SK-N-SH (cell line): Measurements from ENCODE around the gene CHML. TPM values are rescaled to one million over a fixed set of nuclear protein-coding genes. Genes with fewer than 3 reads are reported as not detected.

Experiments used
- CTCF ChIA-PET: fragments of 300-600, 350-600 bp; formaldehyde crosslinking; extraction: SDS; loops from one replicate; lab custom pipeline; 2021; lab: Yijun Ruan, JAX
- POLR2A ChIA-PET: fragments of 350-600 bp; sonication (Branson Sonifier 250); formaldehyde crosslinking; extraction: SDS; loops from one replicate; lab custom pipeline; 2020; ENCODE audit warnings: antibody characterized with exemption, inconsistent platforms; lab: Yijun Ruan, JAX
- DNase-seq: peaks from one replicate; pipeline ENCODE4 v3.0.0; 2012
- H2AFZ ChIP-seq: fragments of 200-600 bp; sonication (generic); 2 replicates; pipeline ENCODE4 v1.8.1; 2016; ENCODE audit warnings: antibody characterized with exemption, mild to moderate bottlenecking, low read depth
- H3F3A ChIP-seq: fragments of 200-600 bp; sonication (generic); replicated peaks from 2 replicates; pipeline ENCODE3; 2016; ENCODE audit warnings: antibody characterized with exemption, mild to moderate bottlenecking; ENCODE audit not compliant: insufficient read depth
- H3K27ac ChIP-seq, 2 experiments: fragments of 200-500 bp in 1 of 2; fragments of 200-600 bp in 1 of 2; sonication (Bioruptor generic) in 1 of 2; sonication (generic), shearing (Covaris generic) in 1 of 2; 2 replicates each; pipeline versions ENCODE4 v1.5.1 to v1.6.1; 2014 to 2016; ENCODE audit warnings: low read depth in 2 of 2, inconsistent platforms in 1 of 2, low read length in 1 of 2, mild to moderate bottlenecking in 1 of 2, mixed read lengths in 1 of 2
- H3K27me3 ChIP-seq: fragments of 200-600 bp; sonication (generic), shearing (Covaris generic); 2 replicates; pipeline ENCODE4 v1.6.1; 2016; ENCODE audit warnings: mixed run types; ENCODE audit not compliant: insufficient read depth
- H3K36me3 ChIP-seq, 2 experiments: fragments of 200-500 bp in 1 of 2; fragments of 200-600 bp in 1 of 2; sonication (Bioruptor generic) in 1 of 2; sonication (generic) in 1 of 2; replicated peaks in 1 of 2; 2 replicates each; pipeline versions ENCODE3 to v1.5.1; 2014 to 2016; ENCODE audit warnings: low read length in 1 of 2, mild to moderate bottlenecking in 1 of 2; ENCODE audit not compliant: insufficient read depth in 2 of 2, control insufficient read depth in 1 of 2
- H3K4me1 ChIP-seq, 2 experiments: fragments of 200-500 bp in 1 of 2; fragments of 200-600 bp in 1 of 2; sonication (Bioruptor generic) in 1 of 2; sonication (generic), shearing (Covaris generic) in 1 of 2; 2 replicates each; pipeline versions ENCODE4 v1.5.1 to v1.6.1; 2014 to 2016; ENCODE audit warnings: low read depth in 1 of 2, low read length in 1 of 2, mixed run types in 1 of 2; ENCODE audit not compliant: insufficient read depth in 2 of 2, control insufficient read depth in 1 of 2
- H3K4me2 ChIP-seq: fragments of 200-600 bp; sonication (generic), shearing (Covaris generic); 2 replicates; pipeline ENCODE4 v1.6.1; 2017; ENCODE audit warnings: mixed run types
- H3K4me3 ChIP-seq, 2 experiments: fragments of 200-500 bp in 1 of 2; fragments of 200-600 bp in 1 of 2; sonication (Bioruptor generic) in 1 of 2; sonication (generic), shearing (Covaris generic) in 1 of 2; 2 replicates each; pipeline versions ENCODE4 v1.5.1 to v1.8.1; 2014 to 2016; ENCODE audit warnings: low read depth in 2 of 2, inconsistent platforms in 1 of 2, low read length in 1 of 2, mild to moderate bottlenecking in 1 of 2, mixed read lengths in 1 of 2, moderate library complexity in 1 of 2
- H3K79me2 ChIP-seq: fragments of 200-600 bp; sonication (generic); 2 replicates; pipeline ENCODE4 v1.8.1; 2017; ENCODE audit warnings: mild to moderate bottlenecking; ENCODE audit not compliant: insufficient read depth
- H3K9ac ChIP-seq: fragments of 200-600 bp; sonication (generic); 2 replicates; pipeline ENCODE4 v1.6.1; 2017; ENCODE audit warnings: mixed run types
- H3K9me2 ChIP-seq: fragments of 200-600 bp; sonication (generic); 2 replicates; pipeline ENCODE4 v1.6.1; 2017; ENCODE audit warnings: mixed run types
- H3K9me3 ChIP-seq: fragments of 200-600 bp; sonication (generic); 2 replicates; pipeline ENCODE4 v1.6.1; 2017; ENCODE audit warnings: mixed run types, mild to moderate bottlenecking, moderate library complexity
- H4K20me1 ChIP-seq: fragments of 200-600 bp; sonication (generic); 2 replicates; pipeline ENCODE4 v1.6.1; 2017; ENCODE audit warnings: mild to moderate bottlenecking, mixed run types; ENCODE audit not compliant: insufficient read depth
- CTCF ChIP-seq: fragments of 200-600 bp; sonication (generic); IDR thresholded peaks from 2 replicates; pipeline ENCODE4 v1.6.1; 2017; ENCODE audit warnings: antibody characterized with exemption, mild to moderate bottlenecking, moderate library complexity
- EP300 ChIP-seq, 2 experiments: IDR thresholded peaks; 2 replicates each; pipeline versions ENCODE4 v1.4.0 to v1.6.1; 2012; ENCODE audit warnings: borderline replicate concordance in 1 of 2, low read depth in 1 of 2, low read length in 1 of 2
- FOSL2 ChIP-seq: IDR thresholded peaks from 2 replicates; pipeline ENCODE4 v1.4.0; 2012; ENCODE audit warnings: low read depth, mild to moderate bottlenecking, moderate library complexity, borderline replicate concordance
- FOXJ3 ChIP-seq: sonication (generic); formaldehyde crosslinking; IDR thresholded peaks from 2 replicates; pipeline ENCODE4 v1.5.1; 2020; ENCODE audit warnings: mild to moderate bottlenecking, missing genetic modification reagents
- GABPA ChIP-seq: IDR thresholded peaks from 2 replicates; pipeline ENCODE4 v1.4.0; 2012; ENCODE audit warnings: low read depth, mild to moderate bottlenecking
- IRF3 ChIP-seq: fragments of 150-350 bp; IDR thresholded peaks from 2 replicates; pipeline ENCODE4 v1.6.1; 2016; ENCODE audit warnings: mild to moderate bottlenecking, low read depth, low read length
- MEF2A ChIP-seq: IDR thresholded peaks from 2 replicates; pipeline ENCODE4 v1.4.0; 2012; ENCODE audit warnings: low read depth, borderline replicate concordance
- MXI1 ChIP-seq: IDR thresholded peaks from 2 replicates; pipeline ENCODE4 v1.6.1; 2012; ENCODE audit warnings: mild to moderate bottlenecking, low read depth, low read length, improper control_type of control experiment
- POLR2AphosphoS5 ChIP-seq: IDR thresholded peaks from 2 replicates; pipeline ENCODE4 v1.6.1; 2012; ENCODE audit warnings: low read depth, low read length
- RAD21 ChIP-seq: IDR thresholded peaks from 2 replicates; pipeline ENCODE4 v1.6.1; 2012; ENCODE audit warnings: mild to moderate bottlenecking, low read length
- REST ChIP-seq: IDR thresholded peaks from 2 replicates; pipeline ENCODE4 v1.6.1; 2012; ENCODE audit warnings: mild to moderate bottlenecking, low read depth, low read length, moderate library complexity
- RXRA ChIP-seq: IDR thresholded peaks from 2 replicates; pipeline ENCODE4 v1.4.0; 2012; ENCODE audit warnings: low read depth, mild to moderate bottlenecking, borderline replicate concordance
- SIN3A ChIP-seq: IDR thresholded peaks from 2 replicates; pipeline ENCODE4 v1.6.1; 2012; ENCODE audit warnings: low read depth, mild to moderate bottlenecking, low read length, moderate library complexity, borderline replicate concordance
- TCF12 ChIP-seq: IDR thresholded peaks from 2 replicates; pipeline ENCODE4 v1.4.0; 2012
- WGBS: methylation state at CpG from one replicate; pipeline ENCODE4 v1.1.6; 2017; ENCODE audit warnings: low lambda C conversion rate; 5-methylcytosine and 5-hydroxymethylcytosine counted together
- polyA plus RNA-seq, 3 experiments: library from polyadenylated mRNA; depleted of rRNA; stranded (reverse); fragments of >200 nt; gene quantifications; 2 replicates each; pipeline ENCODE4 v1.2.3, GENCODE V29; 2012

The CHML gene
- polyA plus RNA-seq, 1 of the 3 experiments (the other 2 are of a cell fraction), result 3.0 TPM

- Histone ChIP-seq H3K9me2 (no peaks in the 10 kb centered on the region), H3K27me3 (no peaks in the 10 kb centered on the region), H3F3A (peaks cover 15% of the 10 kb centered on the region), H3K4me2 (no peak overlapping the region), H3K27ac (peak overlapping the region in 1 of 2 experiments; percentile 38; a peak in 1 of 4 replicates), H3K4me3 (no peak overlapping the region), H3K9me3 (no peaks in the 10 kb centered on the region), H4K20me1 (no peaks in the 10 kb centered on the region), H3K79me2 (no peaks in the 10 kb centered on the region), H3K4me1 (peaks cover 0 to 8% of the 10 kb centered on the region in 2 experiments; a peak in 2 of 4 replicates), H3K36me3 (no peaks in the 10 kb centered on the region), H3K9ac (no peak overlapping the region), H2AFZ (no peak overlapping the region)
- 62% methylated on average over 3 of the region's 3 CpGs for WGBS
- ChIA-PET CTCF (no interaction called here), POLR2A (no interaction called here)
- no peak for DNase-seq
- TF ChIP-seq MXI1, result no peak
- TF ChIP-seq POLR2AphosphoS5, result no peak
- no peak for TF ChIP-seq MEF2A
- TF ChIP-seq REST, result no peak
- TF ChIP-seq TCF12, result 0 out of 2 replicates have a peak, but pooled peaks have one; percentile 15
- TF ChIP-seq EP300 (IDR thresholded peaks at IDR 0.05; ENCODE audit: borderline replicate concordance in 1 of 2, low read depth in 1 of 2, low read length in 1 of 2), result no peak
- TF ChIP-seq SIN3A, result no peak
- TF ChIP-seq GABPA, result no peak
- TF ChIP-seq FOSL2, result peak; percentile 25; the same call in 1 of the 2 replicates
- no peak for TF ChIP-seq RXRA
- no peak for TF ChIP-seq CTCF
- no peak for TF ChIP-seq FOXJ3
- no peak for TF ChIP-seq IRF3
- no peak for TF ChIP-seq RAD21
Observed at GRCh38 chr1:241603731-241604245, 36.4 kb downstream of the CHML start.
